Activated CD8-positive, alpha-beta memory T cell treated with anti-CD3 and anti-CD28 coated beads, Interleukin-2, amount 50 U/mL, for 24 hours (primary cell): ENCODE data around the gene PPFIA1.

Experiments used
- DNase-seq: peaks from one replicate; pipeline ENCODE4 v3.0.0-alpha.2; 2020; ENCODE audit errors: extremely low read depth

The PPFIA1 gene

DNA sequence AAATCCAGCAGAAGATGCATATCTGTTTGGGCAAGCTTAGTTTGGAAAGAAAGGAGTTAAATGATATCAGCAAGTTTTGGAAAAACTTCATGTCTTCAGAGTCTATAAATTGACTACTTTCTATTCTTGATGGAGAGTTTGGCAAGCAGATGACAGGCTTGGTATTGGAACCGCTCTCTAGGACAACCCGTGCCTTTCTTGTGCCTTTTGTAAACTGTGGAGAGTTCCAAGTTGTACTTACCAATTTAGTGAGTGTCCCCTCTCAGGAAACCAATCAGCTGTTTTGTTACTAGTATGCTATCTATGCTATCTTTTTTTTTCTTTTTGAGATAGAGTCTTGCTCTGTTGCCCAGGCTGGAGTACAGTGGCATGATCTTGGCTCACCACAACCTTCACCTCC lies 84.1 kb downstream of the PPFIA1 start:
- no peak for DNase-seq

DNA sequence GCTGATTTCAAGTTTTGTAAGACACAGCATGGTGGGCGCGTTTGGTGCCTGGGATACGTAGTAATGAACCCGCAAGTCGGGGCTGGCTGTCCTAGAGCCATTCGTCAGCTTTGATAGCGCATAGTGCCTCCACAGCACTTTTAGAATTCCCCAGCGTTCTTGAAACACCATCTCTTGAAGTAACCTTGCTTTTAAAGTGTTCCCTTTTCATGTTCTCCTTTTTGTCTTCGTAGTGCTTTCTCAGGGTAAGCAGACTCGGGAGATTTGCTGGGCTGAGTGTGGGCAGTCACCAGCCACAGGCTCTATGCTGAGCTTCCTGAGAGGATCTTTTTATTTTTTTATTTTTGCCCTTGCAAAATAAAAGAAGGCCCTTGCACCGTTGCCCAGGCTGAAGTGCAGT lies 88.3 kb downstream of the PPFIA1 start:
- DNase-seq, result no peak

DNA sequence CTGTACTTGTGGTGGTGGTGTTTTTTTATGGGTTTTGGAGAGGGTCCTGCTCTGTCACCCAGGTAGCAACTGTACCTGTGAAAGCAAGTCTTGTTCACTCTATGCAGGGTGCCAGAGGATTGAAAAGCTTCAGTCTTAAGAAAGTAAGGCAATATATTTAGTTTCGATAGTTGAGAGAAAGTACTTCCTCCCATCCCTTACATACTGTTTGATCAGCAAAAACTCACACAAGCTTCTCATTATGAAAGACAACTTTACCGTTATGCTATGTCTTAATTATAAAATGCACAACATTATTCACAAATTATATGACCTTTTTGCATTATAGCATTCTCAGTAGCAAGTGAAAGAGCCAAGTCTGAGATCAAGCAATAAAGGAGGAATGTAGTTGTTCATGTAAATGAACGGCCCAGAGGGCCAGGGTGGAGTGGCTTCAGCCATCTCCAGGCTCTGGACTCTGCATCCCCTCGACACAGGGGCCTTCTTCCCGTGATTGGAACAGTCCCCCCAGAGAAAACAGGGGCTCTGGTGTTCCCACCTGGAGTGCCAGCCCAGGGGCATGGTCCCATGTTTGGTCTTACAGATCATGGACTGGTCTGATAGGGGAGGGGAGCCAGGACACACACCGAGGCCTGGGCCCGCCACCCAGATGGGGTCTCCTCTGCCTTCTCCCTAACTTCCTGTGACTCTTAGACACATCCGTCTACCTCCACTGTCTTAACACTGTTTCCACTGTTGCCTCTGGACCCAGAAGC lies 89.1 kb downstream of the PPFIA1 start:
- DNase-seq, result no peak

GRCh38 chr11:70360211-70360610 lies 89.7 kb downstream of the PPFIA1 start:
- no peak for DNase-seq

DNA sequence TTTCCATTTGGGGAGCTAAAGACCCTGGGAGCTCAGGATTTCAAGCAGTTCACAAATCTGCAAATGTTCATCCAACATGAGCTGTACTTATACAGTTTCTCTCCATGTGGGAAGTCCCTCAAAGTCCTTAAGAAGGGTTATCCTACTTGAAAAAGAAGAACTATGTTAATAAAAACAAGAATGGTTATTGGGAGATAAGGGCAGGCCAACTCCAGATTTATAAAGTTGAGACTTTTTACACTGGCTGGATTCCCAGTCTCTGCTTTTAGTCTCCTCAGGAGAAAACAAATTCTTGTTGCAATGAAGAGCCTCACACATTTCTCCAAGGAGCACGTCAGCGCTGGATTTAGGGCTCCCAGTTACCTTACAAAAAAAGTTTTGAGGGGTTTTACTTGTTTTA lies 93.7 kb downstream of the PPFIA1 start:
- DNase-seq, result no peak

GRCh38 chr11:70364745-70365543 lies 94.5 kb downstream of the PPFIA1 start:
- DNase-seq, result peak; percentile 51

GRCh38 chr11:70365544-70365927 lies 95.0 kb downstream of the PPFIA1 start:
- no peak for DNase-seq

GRCh38 chr11:70367071-70367470 lies 96.6 kb downstream of the PPFIA1 start:
- DNase-seq, result no peak

- no peak for DNase-seq
These were observed 98.5 kb downstream of the PPFIA1 start for GRCh38 chr11:70368961-70369360.

DNA sequence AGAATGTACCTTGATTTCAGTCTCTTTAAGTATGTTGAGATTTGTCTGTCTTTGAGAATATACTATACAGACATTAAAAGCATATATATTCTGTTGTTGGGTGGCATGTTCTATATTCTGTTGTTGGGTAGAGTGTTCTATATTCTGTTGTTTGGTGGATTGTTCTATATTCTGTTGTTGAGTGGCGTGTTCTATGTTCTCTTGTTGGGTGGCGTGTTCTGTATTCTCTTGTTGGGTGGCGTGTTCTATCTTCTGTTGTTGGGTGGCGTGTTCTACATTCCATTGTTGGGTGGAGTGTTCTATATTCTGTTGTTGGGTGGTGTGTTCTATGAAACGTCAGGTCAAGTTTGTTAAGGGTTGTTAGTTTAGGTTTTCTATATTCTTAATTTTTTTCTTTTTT lies 100.8 kb downstream of the PPFIA1 start:
- no peak for DNase-seq

DNA sequence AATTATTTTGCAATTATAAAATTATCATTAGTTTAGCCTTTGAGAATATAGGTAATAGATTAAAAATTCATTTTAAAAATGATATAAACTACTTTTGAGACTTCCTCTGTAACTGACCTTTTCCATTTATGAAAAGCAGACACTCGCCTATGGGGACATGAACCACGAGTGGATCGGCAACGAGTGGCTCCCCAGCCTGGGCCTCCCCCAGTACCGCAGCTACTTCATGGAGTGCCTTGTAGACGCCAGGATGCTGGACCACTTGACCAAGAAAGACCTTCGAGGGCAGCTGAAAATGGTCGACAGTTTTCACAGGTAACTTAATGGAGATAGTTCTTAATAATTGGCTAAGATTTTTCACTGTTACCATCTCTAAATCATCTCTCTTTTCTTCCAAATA lies 101.6 kb downstream of the PPFIA1 start:
- no peak for DNase-seq

DNA sequence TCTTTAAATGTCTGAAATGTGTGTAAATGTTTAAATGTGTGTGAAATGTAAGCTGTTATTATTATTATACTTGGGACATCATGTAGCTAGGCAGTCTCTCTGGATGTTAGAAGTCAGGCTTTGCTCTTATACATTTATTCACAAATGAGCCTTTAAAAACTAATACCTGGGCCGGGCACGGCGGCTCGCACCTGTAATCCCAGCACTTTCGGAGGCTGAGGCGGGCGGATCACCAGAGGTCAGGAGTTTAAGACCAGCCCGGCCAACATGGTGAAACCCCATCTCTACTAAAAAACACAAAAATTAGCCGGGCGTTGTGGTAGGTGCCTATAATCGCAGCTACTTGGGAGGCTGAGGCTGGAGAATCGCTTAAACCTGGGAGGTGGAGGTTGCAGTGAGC lies 106.1 kb downstream of the PPFIA1 start:
- DNase-seq, result no peak

- no peak for DNase-seq
These were observed 107.2 kb downstream of the PPFIA1 start for GRCh38 chr11:70377645-70378044.

DNA sequence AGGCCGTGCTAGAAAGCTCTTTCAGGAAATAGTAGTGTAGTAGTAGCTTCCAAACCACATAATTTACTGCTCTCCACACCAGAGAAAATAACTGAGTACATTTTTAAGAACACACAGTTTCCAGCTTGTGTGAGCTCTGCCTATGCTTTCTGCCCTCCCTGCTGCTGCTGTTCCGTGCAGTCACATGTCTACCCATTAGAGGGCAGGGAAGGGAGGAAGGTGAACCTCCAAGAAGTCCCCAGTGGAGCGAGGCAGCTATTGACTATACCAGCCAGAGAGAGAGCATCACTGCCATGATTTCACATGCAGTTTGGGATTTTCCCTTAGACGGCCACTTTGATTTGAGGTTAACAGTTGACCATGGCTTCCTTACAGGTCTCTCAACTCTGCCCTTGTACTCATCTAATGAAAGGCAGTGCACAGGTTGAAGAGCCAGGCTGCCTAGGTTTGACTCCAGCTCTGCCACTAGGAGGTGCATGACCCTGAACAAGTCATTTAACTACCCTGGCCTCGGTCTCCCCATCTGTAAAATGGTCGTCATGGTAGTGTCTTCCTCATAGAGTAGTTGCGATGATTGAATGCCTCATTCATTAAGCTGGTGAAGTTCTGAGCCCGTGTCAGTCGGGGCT lies 108.1 kb downstream of the PPFIA1 start:
- DNase-seq, result no peak

DNA sequence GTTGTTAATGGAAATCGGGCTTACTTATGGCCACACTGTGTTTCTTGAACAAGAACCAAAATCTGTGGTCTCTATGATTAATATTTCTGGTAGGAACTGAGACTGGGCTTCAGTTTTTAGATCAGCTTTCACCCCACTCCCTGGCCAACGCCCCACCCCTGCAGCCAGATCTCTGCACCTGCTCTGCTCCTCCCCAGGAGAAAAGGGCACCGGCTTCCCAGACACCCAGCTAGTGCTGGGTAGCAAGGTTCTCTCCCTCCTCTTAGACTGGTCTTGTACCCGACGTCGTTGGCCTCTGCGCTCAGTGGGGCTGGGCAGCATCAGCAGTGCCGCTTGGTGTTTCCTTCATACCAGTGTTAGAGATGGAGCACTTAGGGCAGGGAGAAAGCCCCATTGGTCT lies 110.9 kb downstream of the PPFIA1 start:
- DNase-seq, result no peak

- DNase-seq, result no peak
These were observed 111.7 kb downstream of the PPFIA1 start for GRCh38 chr11:70381872-70382861.

- no peak for DNase-seq
These were observed 113.4 kb downstream of the PPFIA1 start for GRCh38 chr11:70383664-70384565.

GRCh38 chr11:70384566-70385152 lies 114.2 kb downstream of the PPFIA1 start:
- DNase-seq, result no peak

GRCh38 chr11:70387564-70387963 lies 117.1 kb downstream of the PPFIA1 start:
- DNase-seq, result no peak

DNA sequence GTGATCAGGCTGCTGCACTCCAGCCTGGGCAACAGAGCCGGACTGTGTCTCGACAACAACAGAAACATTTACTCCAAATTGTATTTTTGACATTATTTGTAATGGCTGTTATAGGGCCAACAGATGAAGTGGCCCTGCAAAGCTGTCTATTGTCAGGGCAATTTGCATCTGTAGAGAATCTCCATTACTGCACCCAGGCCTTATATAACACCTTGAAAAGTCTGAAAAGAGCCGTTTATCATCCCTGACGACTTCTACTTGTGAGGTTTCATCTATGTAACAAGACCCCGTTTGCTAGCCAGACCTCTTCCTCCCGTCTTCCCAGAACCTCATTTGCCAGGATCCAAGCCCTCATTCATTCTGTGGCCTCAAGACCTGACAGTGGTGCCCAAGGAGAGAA lies 118.7 kb downstream of the PPFIA1 start:
- no peak for DNase-seq
